IMR-90 (cell line): ENCODE data around the gene MTR. TPM values are rescaled to one million over a fixed set of nuclear protein-coding genes. Genes with fewer than 3 reads are reported as not detected.

Source experiments
- ATAC-seq: fragments of 200-7000 bp; cut with Tn5 transposase; 2 replicates; pipeline ENCODE4 v1.9.1; 2020; ENCODE audit warnings: low read depth, mild to moderate bottlenecking, moderate library complexity
- BruUV-seq: library from RNA; stranded (reverse); fragments of 400-500 nt; replicated peaks from 2 replicates; lab custom pipeline; 2021; lab: Mats Ljungman, UMichigan
- CTCF ChIA-PET: fragments of 300-600 bp; formaldehyde crosslinking; extraction: SDS; loops from one replicate; lab custom pipeline; 2021; ENCODE audit warnings: antibody characterized with exemption; lab: Yijun Ruan, JAX
- POLR2A ChIA-PET: fragments of 300-600 bp; sonication (Branson Sonifier 250); formaldehyde crosslinking; loops from one replicate; lab custom pipeline; 2022; ENCODE audit warnings: antibody characterized with exemption; ENCODE audit not compliant: unreplicated experiment; lab: Charles Lee
- DNase-seq: peaks from one replicate; pipeline ENCODE4 v3.0.0; 2013
- H2AFZ ChIP-seq: replicated peaks from 2 replicates; pipeline ENCODE3; 2013; ENCODE audit warnings: low read length, mild to moderate bottlenecking; ENCODE audit not compliant: poor library complexity
- H2AK5ac ChIP-seq: 2 replicates; pipeline ENCODE4 v1.6.1; 2013; ENCODE audit warnings: low read depth, low read length, inconsistent platforms
- H2AK9ac ChIP-seq: replicated peaks from 2 replicates; pipeline ENCODE3; 2013; ENCODE audit warnings: mild to moderate bottlenecking, low read depth, low read length, moderate library complexity; ENCODE audit not compliant: poor library complexity
- H2BK120ac ChIP-seq: 2 replicates; pipeline ENCODE4 v1.6.1; 2013; ENCODE audit warnings: low read depth, low read length, inconsistent platforms
- H2BK15ac ChIP-seq: 3 replicates; pipeline ENCODE4 v1.6.1; 2013; ENCODE audit warnings: low read depth, low read length, inconsistent platforms
- H2BK20ac ChIP-seq: 2 replicates; pipeline ENCODE4 v1.6.1; 2013; ENCODE audit warnings: low read depth, mild to moderate bottlenecking, inconsistent platforms, low read length, moderate library complexity
- H2BK5ac ChIP-seq: 2 replicates; pipeline ENCODE4 v1.6.1; 2013; ENCODE audit warnings: mild to moderate bottlenecking, low read depth, low read length, inconsistent platforms; ENCODE audit not compliant: poor library complexity, severe bottlenecking
- H3K14ac ChIP-seq: replicated peaks from 2 replicates; pipeline ENCODE4 v1.6.1; 2013; ENCODE audit warnings: low read depth, low read length, inconsistent platforms
- H3K18ac ChIP-seq: 2 replicates; pipeline ENCODE4 v1.6.1; 2013; ENCODE audit warnings: low read depth, low read length, control low read depth
- H3K23ac ChIP-seq: 2 replicates; pipeline ENCODE4 v1.6.1; 2013; ENCODE audit warnings: low read depth, low read length, inconsistent platforms
- H3K27ac ChIP-seq: 2 replicates; pipeline ENCODE4 v1.5.1; 2013; ENCODE audit warnings: mild to moderate bottlenecking, control low read depth, low read length; ENCODE audit not compliant: insufficient read depth
- H3K27me3 ChIP-seq: 2 replicates; pipeline ENCODE4 v1.6.1; 2013; ENCODE audit warnings: low read length; ENCODE audit not compliant: control insufficient read depth, insufficient read depth
- H3K36me3 ChIP-seq: 2 replicates; pipeline ENCODE4 v1.6.1; 2013; ENCODE audit warnings: low read length, mixed read lengths; ENCODE audit not compliant: control insufficient read depth, insufficient read depth
- H3K4ac ChIP-seq: 2 replicates; pipeline ENCODE4 v1.6.1; 2013; ENCODE audit warnings: low read depth, low read length, inconsistent platforms
- H3K4me1 ChIP-seq: 2 replicates; pipeline ENCODE4 v1.6.1; 2013; ENCODE audit warnings: low read length, mixed read lengths; ENCODE audit not compliant: control insufficient read depth, insufficient read depth
- H3K4me2 ChIP-seq: 2 replicates; pipeline ENCODE4 v1.6.1; 2013; ENCODE audit warnings: low read depth, mild to moderate bottlenecking, control low read depth, low read length, moderate library complexity
- H3K4me3 ChIP-seq: 2 replicates; pipeline ENCODE4 v1.5.1; 2013; ENCODE audit warnings: low read depth, mild to moderate bottlenecking, control low read depth, low read length, moderate library complexity; ENCODE audit not compliant: insufficient read depth
- H3K56ac ChIP-seq: 2 replicates; pipeline ENCODE4 v1.6.1; 2013; ENCODE audit warnings: low read length, inconsistent platforms; ENCODE audit not compliant: insufficient read depth; ENCODE audit errors: extremely low read depth
- H3K79me1 ChIP-seq, 2 experiments: 2 replicates each; pipeline ENCODE4 v1.6.1; 2013; ENCODE audit warnings: low read length in 2 of 2, inconsistent platforms in 1 of 2, low read depth in 1 of 2
- H3K9ac ChIP-seq: 2 replicates; pipeline ENCODE4 v1.6.1; 2013; ENCODE audit warnings: low read depth, low read length, control low read depth
- H3K9me1 ChIP-seq: 2 replicates; pipeline ENCODE4 v1.6.1; 2013; ENCODE audit warnings: low read length, inconsistent platforms; ENCODE audit not compliant: insufficient read depth
- H3K9me3 ChIP-seq: 2 replicates; pipeline ENCODE4 v1.6.1; 2013; ENCODE audit warnings: low read length; ENCODE audit not compliant: control insufficient read depth, insufficient read depth
- H4K20me1 ChIP-seq: 2 replicates; pipeline ENCODE4 v1.6.1; 2013; ENCODE audit warnings: low read length, inconsistent platforms; ENCODE audit not compliant: insufficient read depth
- H4K5ac ChIP-seq: 2 replicates; pipeline ENCODE4 v1.6.1; 2013; ENCODE audit warnings: mild to moderate bottlenecking, low read depth, low read length, control low read depth
- H4K8ac ChIP-seq, 2 experiments: 2 replicates each; pipeline ENCODE4 v1.6.1; 2013; ENCODE audit warnings: low read depth in 2 of 2, low read length in 2 of 2, control low read depth in 1 of 2, inconsistent platforms in 1 of 2
- H4K91ac ChIP-seq: 2 replicates; pipeline ENCODE4 v1.6.1; 2013; ENCODE audit warnings: low read depth, low read length, inconsistent platforms; ENCODE audit not compliant: insufficient read depth
- BHLHE40 ChIP-seq: fragments of 150-350 bp; IDR thresholded peaks from 2 replicates; pipeline ENCODE4 v1.6.1; 2016; ENCODE audit warnings: mild to moderate bottlenecking, low read depth, low read length
- CHD1 ChIP-seq: IDR thresholded peaks from 2 replicates; pipeline ENCODE4 v1.6.1; 2012; ENCODE audit warnings: low read depth, low read length, improper control_type of control experiment
- CTCF ChIP-seq: conservative IDR thresholded peaks from 2 replicates; pipeline ENCODE4 v1.5.1; 2012; ENCODE audit warnings: mild to moderate bottlenecking, low read depth, low read length, improper control_type of control experiment
- FOS ChIP-seq: fragments of 150-350 bp; IDR thresholded peaks from 2 replicates; pipeline ENCODE4 v1.6.1; 2016; ENCODE audit warnings: low read depth, low read length
- MAFK ChIP-seq: IDR thresholded peaks from 2 replicates; pipeline ENCODE4 v1.6.1; 2012; ENCODE audit warnings: low read depth, low read length, improper control_type of control experiment
- MAZ ChIP-seq: IDR thresholded peaks from 2 replicates; pipeline ENCODE4 v1.6.1; 2012; ENCODE audit warnings: low read depth, mild to moderate bottlenecking, low read length, improper control_type of control experiment, moderate library complexity, borderline replicate concordance
- MXI1 ChIP-seq: IDR thresholded peaks from 2 replicates; pipeline ENCODE4 v1.6.1; 2012; ENCODE audit warnings: low read depth, mild to moderate bottlenecking, low read length, moderate library complexity, borderline replicate concordance
- NFE2L2 ChIP-seq: fragments of 150-350 bp; IDR thresholded peaks from 2 replicates; pipeline ENCODE4 v1.6.1; 2016; ENCODE audit warnings: low read depth, mild to moderate bottlenecking, low read length
- POLR2A ChIP-seq: IDR thresholded peaks from 2 replicates; pipeline ENCODE4 v1.6.1; 2012; ENCODE audit warnings: mild to moderate bottlenecking, low read depth, low read length
- RCOR1 ChIP-seq: IDR thresholded peaks from 2 replicates; pipeline ENCODE4 v1.6.1; 2012; ENCODE audit warnings: mild to moderate bottlenecking, low read length, improper control_type of control experiment; ENCODE audit not compliant: insufficient replicate concordance
- RFX5 ChIP-seq: IDR thresholded peaks from 2 replicates; pipeline ENCODE4 v1.8.0; 2012; ENCODE audit warnings: low read depth, mild to moderate bottlenecking, low read length, moderate library complexity
- SMC3 ChIP-seq: fragments of 150-350 bp; IDR thresholded peaks from 2 replicates; pipeline ENCODE4 v1.6.1; 2016; ENCODE audit warnings: low read depth, mild to moderate bottlenecking, antibody characterized with exemption, low read length, moderate library complexity
- USF2 ChIP-seq: fragments of 150-350 bp; IDR thresholded peaks from 2 replicates; pipeline ENCODE4 v1.6.1; 2017; ENCODE audit warnings: mild to moderate bottlenecking, antibody characterized with exemption, low read length, low read depth
- WGBS, 2 experiments: methylation state at CpG; one replicate each; pipeline versions ENCODE4 v1.1.5 to v1.1.7; 2013; ENCODE audit warnings: missing lambda C conversion rate in 2 of 2; ENCODE audit not compliant: insufficient read length in 1 of 2; ENCODE audit errors: extremely low coverage in 2 of 2; 5-methylcytosine and 5-hydroxymethylcytosine counted together
- dilution Hi-C: fragments of 300-500 bp; cut with HindIII; formaldehyde crosslinking; loops from one replicate; pipeline ENCODE4 v1.14.3; 2018; ENCODE audit warnings: low sequenced_read_pairs; ENCODE audit not compliant: unreplicated experiment
- in situ Hi-C: fragments of 300-500 bp; cut with MboI; formaldehyde crosslinking; loops from 3 replicates; pipeline ENCODE4 v1.14.3; 2019; ENCODE audit warnings: low sequenced_read_pairs, inconsistent platforms, mixed read lengths
- intact Hi-C: fragments of 100-400 bp; cut with micrococcal nuclease; formaldehyde crosslinking; loops from 2 replicates; pipeline ENCODE4 v1.10.0; 2022
- polyA plus RNA-seq, 3 experiments: library from polyadenylated mRNA; depleted of rRNA; stranded (reverse); fragments of >200 nt; gene quantifications; 2 replicates each; pipeline ENCODE4 v1.2.3, GENCODE V29; 2012; ENCODE audit warnings: low replicate concordance in 1 of 3
- total RNA-seq: library from RNA; depleted of rRNA; stranded (reverse); fragments of >200 nt; gene quantifications from 2 replicates; pipeline ENCODE4 v1.2.3, GENCODE V29; 2012
- TF ChIP-seq, protein P1 (sequence below): fragments of 150-350 bp; IDR thresholded peaks from 2 replicates; pipeline ENCODE4 v1.6.1; 2016; ENCODE audit warnings: low read depth, mild to moderate bottlenecking, low read length, moderate library complexity, borderline replicate concordance

Gene MTR
- total and polyA plus RNA-seq, 2 of the 4 experiments (the other 2 are of a cell fraction) = 7.7 to 31.0 TPM

DNA sequence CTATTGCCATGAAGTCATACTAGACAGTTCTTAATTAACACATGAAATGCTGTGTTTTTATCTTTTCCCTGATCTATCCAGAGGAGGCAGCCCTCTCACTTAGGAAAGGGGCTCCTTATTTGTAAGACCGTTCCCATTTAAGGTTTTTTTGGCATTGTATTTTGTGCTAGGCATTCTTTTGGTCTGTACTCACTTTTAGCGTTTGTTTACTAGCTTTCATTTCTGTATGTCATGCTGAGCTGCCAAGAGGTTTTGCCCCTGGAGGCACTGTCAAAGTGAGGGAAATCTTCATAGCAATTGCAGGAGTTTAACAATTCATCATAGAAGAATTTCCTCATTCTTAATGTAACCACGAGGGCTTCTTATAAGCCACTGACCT lies 59.5 kb downstream of the MTR start:
- Histone ChIP-seq H3K23ac (0 out of 2 replicates have a peak overlapping the region, but pooled peaks have one; percentile 2), H3K4me3 (no peak overlapping the region), H3K79me1 (no peaks in the 10 kb centered on the region; a peak in 2 of 4 replicates), H2AK5ac (no peak overlapping the region), H2BK20ac (no peak overlapping the region), H3K36me3 (peaks cover 15% of the 10 kb centered on the region), H3K4me1 (peaks cover 7% of the 10 kb centered on the region), H3K18ac (peak overlapping the region; percentile 18; the same call in 1 of the 2 replicates), H2BK120ac (0 out of 2 replicates have a peak overlapping the region, but pooled peaks have one; percentile 11), H4K5ac (no peak overlapping the region), H3K14ac (no peak overlapping the region), H2AK9ac (no peak overlapping the region), H3K9ac (no peak overlapping the region), H3K4ac (no peak overlapping the region), H2BK15ac (no peak overlapping the region), H3K27ac (no peak overlapping the region), H4K20me1 (no peaks in the 10 kb centered on the region; the same call in 1 of the 2 replicates), H4K91ac (no peak overlapping the region), H2AFZ (no peak overlapping the region), H3K27me3 (no peaks in the 10 kb centered on the region), H3K9me1 (no peaks in the 10 kb centered on the region), H4K8ac (no peak overlapping the region), H3K56ac (no peak overlapping the region), H2BK5ac (peak overlapping the region; percentile 48), H3K4me2 (no peak overlapping the region; the same call in 1 of the 2 replicates), H3K9me3 (no peaks in the 10 kb centered on the region)
- no peak for TF ChIP-seq POLR2A
- TF ChIP-seq MXI1 = no peak
- no peak for TF ChIP-seq RCOR1
- TF ChIP-seq, protein P1, sequence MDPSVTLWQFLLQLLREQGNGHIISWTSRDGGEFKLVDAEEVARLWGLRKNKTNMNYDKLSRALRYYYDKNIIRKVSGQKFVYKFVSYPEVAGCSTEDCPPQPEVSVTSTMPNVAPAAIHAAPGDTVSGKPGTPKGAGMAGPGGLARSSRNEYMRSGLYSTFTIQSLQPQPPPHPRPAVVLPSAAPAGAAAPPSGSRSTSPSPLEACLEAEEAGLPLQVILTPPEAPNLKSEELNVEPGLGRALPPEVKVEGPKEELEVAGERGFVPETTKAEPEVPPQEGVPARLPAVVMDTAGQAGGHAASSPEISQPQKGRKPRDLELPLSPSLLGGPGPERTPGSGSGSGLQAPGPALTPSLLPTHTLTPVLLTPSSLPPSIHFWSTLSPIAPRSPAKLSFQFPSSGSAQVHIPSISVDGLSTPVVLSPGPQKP = no peak
- TF ChIP-seq RFX5 = no peak
- no peak for TF ChIP-seq SMC3
- TF ChIP-seq CHD1 = no peak
- no peak for TF ChIP-seq MAZ
- TF ChIP-seq FOS = no peak
- TF ChIP-seq BHLHE40 = no peak
- TF ChIP-seq MAFK = no peak
- no peak for TF ChIP-seq USF2
- TF ChIP-seq NFE2L2 = no peak
- no peak for TF ChIP-seq CTCF
- ChIA-PET CTCF (interaction anchor here (1.2 kb wide), 1 partner anchor 101 kb away, joined by 3 read pairs; no protein-coding TSS in a partner anchor), POLR2A (no interaction called here)
- in situ Hi-C loops (no loop called here), dilution Hi-C loops (no loop called here), intact Hi-C loops (no loop called here)
- peak; percentile 69 for ATAC-seq
- peak; percentile 46 for DNase-seq
- no TSS peak for BruUV-seq
- no CpG with 5 or more reads among the region's 3 CpGs for WGBS, 2 experiments
